ENCODE data around the gene MTCP1.

DNA sequence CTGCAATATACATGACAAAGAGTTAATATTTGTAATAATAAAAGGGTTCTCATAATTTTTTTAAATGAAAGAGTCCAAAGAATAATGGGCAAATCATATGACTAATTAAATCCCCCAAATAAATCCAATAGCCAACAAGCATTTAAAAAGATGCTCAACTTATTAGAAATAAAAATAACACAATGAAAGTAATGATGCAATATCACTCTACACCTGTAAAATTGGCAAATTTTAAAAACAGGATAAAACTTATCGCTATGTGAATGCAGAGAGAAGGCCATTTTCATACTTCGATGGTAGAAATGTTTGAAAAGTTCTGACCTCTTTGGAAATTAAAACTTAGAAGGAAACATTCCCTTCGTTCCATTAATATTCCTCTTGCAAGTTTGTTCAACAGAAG lies 50.3 kb downstream of the MTCP1 start:
- TF ChIP-seq TGIF2 (CRISPR knock-in tag; IDR thresholded peaks at IDR 0.05), result no peak
- TF ChIP-seq, protein P1, sequence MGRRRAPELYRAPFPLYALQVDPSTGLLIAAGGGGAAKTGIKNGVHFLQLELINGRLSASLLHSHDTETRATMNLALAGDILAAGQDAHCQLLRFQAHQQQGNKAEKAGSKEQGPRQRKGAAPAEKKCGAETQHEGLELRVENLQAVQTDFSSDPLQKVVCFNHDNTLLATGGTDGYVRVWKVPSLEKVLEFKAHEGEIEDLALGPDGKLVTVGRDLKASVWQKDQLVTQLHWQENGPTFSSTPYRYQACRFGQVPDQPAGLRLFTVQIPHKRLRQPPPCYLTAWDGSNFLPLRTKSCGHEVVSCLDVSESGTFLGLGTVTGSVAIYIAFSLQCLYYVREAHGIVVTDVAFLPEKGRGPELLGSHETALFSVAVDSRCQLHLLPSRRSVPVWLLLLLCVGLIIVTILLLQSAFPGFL (CRISPR knock-in tag; IDR thresholded peaks at IDR 0.05), result no peak
- no peak for TF ChIP-seq NR2C2 (CRISPR knock-in tag; IDR thresholded peaks at IDR 0.05)
- TF ChIP-seq NR2C2 (tag; IDR thresholded peaks at IDR 0.05), result no peak
- TF ChIP-seq, protein P2, sequence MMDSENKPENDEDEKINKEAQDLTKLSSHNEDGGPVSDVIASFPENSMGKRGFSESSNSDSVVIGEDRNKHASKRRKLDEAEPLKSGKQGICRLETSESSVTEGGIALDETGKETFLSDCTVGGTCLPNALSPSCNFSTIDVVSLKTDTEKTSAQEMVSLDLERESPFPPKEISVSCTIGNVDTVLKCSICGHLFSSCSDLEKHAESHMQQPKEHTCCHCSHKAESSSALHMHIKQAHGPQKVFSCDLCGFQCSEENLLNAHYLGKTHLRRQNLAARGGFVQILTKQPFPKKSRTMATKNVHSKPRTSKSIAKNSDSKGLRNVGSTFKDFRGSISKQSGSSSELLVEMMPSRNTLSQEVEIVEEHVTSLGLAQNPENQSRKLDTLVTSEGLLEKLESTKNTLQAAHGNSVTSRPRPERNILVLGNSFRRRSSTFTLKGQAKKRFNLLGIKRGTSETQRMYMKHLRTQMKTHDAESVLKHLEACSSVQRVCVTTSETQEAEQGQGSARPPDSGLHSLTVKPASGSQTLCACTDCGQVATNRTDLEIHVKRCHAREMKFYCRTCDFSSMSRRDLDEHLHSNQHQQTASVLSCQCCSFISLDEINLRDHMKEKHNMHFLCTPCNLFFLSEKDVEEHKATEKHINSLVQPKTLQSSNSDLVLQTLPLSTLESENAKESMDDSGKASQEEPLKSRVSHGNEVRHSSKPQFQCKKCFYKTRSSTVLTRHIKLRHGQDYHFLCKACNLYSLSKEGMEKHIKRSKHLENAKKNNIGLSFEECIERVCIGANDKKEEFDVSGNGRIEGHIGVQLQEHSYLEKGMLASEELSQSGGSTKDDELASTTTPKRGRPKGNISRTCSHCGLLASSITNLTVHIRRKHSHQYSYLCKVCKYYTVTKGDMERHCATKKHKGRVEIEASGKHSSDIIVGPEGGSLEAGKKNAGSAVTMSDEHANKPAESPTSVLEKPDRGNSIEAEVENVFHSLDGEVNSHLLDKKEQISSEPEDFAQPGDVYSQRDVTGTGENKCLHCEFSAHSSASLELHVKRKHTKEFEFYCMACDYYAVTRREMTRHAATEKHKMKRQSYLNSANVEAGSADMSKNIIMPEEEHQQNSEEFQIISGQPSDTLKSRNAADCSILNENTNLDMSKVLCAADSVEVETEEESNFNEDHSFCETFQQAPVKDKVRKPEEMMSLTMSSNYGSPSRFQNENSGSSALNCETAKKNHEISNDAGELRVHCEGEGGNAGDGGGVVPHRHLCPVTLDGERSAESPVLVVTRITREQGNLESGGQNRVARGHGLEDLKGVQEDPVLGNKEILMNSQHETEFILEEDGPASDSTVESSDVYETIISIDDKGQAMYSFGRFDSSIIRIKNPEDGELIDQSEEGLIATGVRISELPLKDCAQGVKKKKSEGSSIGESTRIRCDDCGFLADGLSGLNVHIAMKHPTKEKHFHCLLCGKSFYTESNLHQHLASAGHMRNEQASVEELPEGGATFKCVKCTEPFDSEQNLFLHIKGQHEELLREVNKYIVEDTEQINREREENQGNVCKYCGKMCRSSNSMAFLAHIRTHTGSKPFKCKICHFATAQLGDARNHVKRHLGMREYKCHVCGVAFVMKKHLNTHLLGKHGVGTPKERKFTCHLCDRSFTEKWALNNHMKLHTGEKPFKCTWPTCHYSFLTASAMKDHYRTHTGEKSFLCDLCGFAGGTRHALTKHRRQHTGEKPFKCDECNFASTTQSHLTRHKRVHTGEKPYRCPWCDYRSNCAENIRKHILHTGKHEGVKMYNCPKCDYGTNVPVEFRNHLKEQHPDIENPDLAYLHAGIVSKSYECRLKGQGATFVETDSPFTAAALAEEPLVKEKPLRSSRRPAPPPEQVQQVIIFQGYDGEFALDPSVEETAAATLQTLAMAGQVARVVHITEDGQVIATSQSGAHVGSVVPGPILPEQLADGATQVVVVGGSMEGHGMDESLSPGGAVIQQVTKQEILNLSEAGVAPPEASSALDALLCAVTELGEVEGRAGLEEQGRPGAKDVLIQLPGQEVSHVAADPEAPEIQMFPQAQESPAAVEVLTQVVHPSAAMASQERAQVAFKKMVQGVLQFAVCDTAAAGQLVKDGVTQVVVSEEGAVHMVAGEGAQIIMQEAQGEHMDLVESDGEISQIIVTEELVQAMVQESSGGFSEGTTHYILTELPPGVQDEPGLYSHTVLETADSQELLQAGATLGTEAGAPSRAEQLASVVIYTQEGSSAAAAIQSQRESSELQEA (IDR thresholded peaks at IDR 0.05; ENCODE audit: low read depth), result no peak
- TF ChIP-seq, protein P3, sequence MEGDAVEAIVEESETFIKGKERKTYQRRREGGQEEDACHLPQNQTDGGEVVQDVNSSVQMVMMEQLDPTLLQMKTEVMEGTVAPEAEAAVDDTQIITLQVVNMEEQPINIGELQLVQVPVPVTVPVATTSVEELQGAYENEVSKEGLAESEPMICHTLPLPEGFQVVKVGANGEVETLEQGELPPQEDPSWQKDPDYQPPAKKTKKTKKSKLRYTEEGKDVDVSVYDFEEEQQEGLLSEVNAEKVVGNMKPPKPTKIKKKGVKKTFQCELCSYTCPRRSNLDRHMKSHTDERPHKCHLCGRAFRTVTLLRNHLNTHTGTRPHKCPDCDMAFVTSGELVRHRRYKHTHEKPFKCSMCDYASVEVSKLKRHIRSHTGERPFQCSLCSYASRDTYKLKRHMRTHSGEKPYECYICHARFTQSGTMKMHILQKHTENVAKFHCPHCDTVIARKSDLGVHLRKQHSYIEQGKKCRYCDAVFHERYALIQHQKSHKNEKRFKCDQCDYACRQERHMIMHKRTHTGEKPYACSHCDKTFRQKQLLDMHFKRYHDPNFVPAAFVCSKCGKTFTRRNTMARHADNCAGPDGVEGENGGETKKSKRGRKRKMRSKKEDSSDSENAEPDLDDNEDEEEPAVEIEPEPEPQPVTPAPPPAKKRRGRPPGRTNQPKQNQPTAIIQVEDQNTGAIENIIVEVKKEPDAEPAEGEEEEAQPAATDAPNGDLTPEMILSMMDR (IDR thresholded peaks at IDR 0.05 in 2 of 3, conservative IDR thresholded peaks at IDR 0.05 in 1 of 3; ENCODE audit: insufficient read depth in 2 of 3, low read depth in 1 of 3, low read length in 3 of 3), result no peak
- TF ChIP-seq NR1H2 (CRISPR knock-in tag; IDR thresholded peaks at IDR 0.05), result no peak
- TF ChIP-seq, protein P4, sequence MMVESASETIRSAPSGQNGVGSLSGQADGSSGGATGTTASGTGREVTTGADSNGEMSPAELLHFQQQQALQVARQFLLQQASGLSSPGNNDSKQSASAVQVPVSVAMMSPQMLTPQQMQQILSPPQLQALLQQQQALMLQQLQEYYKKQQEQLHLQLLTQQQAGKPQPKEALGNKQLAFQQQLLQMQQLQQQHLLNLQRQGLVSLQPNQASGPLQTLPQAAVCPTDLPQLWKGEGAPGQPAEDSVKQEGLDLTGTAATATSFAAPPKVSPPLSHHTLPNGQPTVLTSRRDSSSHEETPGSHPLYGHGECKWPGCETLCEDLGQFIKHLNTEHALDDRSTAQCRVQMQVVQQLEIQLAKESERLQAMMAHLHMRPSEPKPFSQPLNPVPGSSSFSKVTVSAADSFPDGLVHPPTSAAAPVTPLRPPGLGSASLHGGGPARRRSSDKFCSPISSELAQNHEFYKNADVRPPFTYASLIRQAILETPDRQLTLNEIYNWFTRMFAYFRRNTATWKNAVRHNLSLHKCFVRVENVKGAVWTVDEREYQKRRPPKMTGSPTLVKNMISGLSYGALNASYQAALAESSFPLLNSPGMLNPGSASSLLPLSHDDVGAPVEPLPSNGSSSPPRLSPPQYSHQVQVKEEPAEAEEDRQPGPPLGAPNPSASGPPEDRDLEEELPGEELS (CRISPR knock-in tag; IDR thresholded peaks at IDR 0.05; ENCODE audit: borderline replicate concordance), result no peak
- no peak for TF ChIP-seq ZNF780A (CRISPR knock-in tag; IDR thresholded peaks at IDR 0.05)
- TF ChIP-seq, protein P5, sequence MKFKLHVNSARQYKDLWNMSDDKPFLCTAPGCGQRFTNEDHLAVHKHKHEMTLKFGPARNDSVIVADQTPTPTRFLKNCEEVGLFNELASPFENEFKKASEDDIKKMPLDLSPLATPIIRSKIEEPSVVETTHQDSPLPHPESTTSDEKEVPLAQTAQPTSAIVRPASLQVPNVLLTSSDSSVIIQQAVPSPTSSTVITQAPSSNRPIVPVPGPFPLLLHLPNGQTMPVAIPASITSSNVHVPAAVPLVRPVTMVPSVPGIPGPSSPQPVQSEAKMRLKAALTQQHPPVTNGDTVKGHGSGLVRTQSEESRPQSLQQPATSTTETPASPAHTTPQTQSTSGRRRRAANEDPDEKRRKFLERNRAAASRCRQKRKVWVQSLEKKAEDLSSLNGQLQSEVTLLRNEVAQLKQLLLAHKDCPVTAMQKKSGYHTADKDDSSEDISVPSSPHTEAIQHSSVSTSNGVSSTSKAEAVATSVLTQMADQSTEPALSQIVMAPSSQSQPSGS (CRISPR knock-in tag; IDR thresholded peaks at IDR 0.05), result no peak
- TF ChIP-seq SP2 (IDR thresholded peaks at IDR 0.05; ENCODE audit: extremely low read depth, low read depth, low read length, poor library complexity, severe bottlenecking), result no peak
- no peak for TF ChIP-seq HDGF (IDR thresholded peaks at IDR 0.05)
- TF ChIP-seq CBX3 (IDR thresholded peaks at IDR 0.05; ENCODE audit: borderline replicate concordance in 1 of 2, low read length in 2 of 2), result no peak
- no peak for TF ChIP-seq SRSF1 (IDR thresholded peaks at IDR 0.05; ENCODE audit: low read depth, low read length)
